Renal cortical epithelial cell (primary cell): Measurements from ENCODE around the gene MGLL. TPM values are rescaled to one million over a fixed set of nuclear protein-coding genes. Genes with fewer than 3 reads are reported as not detected.

Experiments
- DNase-seq: peaks from one replicate; pipeline ENCODE4 v3.0.0-alpha.2; 2011; ENCODE audit warnings: low read depth
- total RNA-seq: library from RNA; depleted of rRNA; stranded (reverse); fragments of >200 nt; gene quantifications from 2 replicates; pipeline ENCODE4 v1.2.3, GENCODE V29; 2014

MGLL gene
- total RNA-seq, 1 donor from 2014 or later = 155 TPM

- no peak for DNase-seq
Measured at GRCh38 chr3:127814325-127814781, 8.0 kb downstream of the MGLL start.

GRCh38 chr3:127812151-127812550 is 10.2 kb downstream of the MGLL start:
- DNase-seq = no peak

GRCh38 chr3:127811717-127812116 is 10.6 kb downstream of the MGLL start:
- DNase-seq = no peak

- DNase-seq = no peak
Measured at GRCh38 chr3:127809611-127810010, 12.7 kb downstream of the MGLL start.

- DNase-seq = no peak
Measured at GRCh38 chr3:127809211-127809610, 13.1 kb downstream of the MGLL start.

GRCh38 chr3:127808197-127808596 is 14.1 kb downstream of the MGLL start:
- DNase-seq = no peak

GRCh38 chr3:127805026-127805753 is 17.1 kb downstream of the MGLL start:
- no peak for DNase-seq

- DNase-seq = no peak
Measured at GRCh38 chr3:127804141-127804540, 18.2 kb downstream of the MGLL start.

GRCh38 chr3:127803619-127804018 is 18.7 kb downstream of the MGLL start:
- DNase-seq = peak; percentile 91

- DNase-seq = no peak
Measured at GRCh38 chr3:127802606-127803005, 19.7 kb downstream of the MGLL start.

GRCh38 chr3:127801731-127802313 is 20.5 kb downstream of the MGLL start:
- DNase-seq = no peak

GRCh38 chr3:127800508-127800907 is 21.8 kb downstream of the MGLL start:
- peak; percentile 41 for DNase-seq

GRCh38 chr3:127799476-127800222 is 22.7 kb downstream of the MGLL start:
- peak; percentile 77 for DNase-seq

- DNase-seq = no peak
Measured at GRCh38 chr3:127798716-127799115, 23.6 kb downstream of the MGLL start.

GRCh38 chr3:127796831-127797150 is 25.5 kb downstream of the MGLL start:
- no peak for DNase-seq

- no peak for DNase-seq
Measured at GRCh38 chr3:127796045-127796830, 26.1 kb downstream of the MGLL start.

GRCh38 chr3:127794972-127795371 is 27.3 kb downstream of the MGLL start:
- DNase-seq = no peak

GRCh38 chr3:127794402-127794801 is 27.9 kb downstream of the MGLL start:
- DNase-seq = peak; percentile 15

- peak; percentile 87 for DNase-seq
Measured at GRCh38 chr3:127792541-127793292, 29.6 kb downstream of the MGLL start.

GRCh38 chr3:127791221-127791913 is 30.9 kb downstream of the MGLL start:
- DNase-seq = peak; percentile 51

- DNase-seq = no peak
Measured at GRCh38 chr3:127790882-127791183, 31.5 kb downstream of the MGLL start.
